HCT116 (cell line): ENCODE measurements around the gene COBL. TPM values are rescaled to one million over a fixed set of nuclear protein-coding genes. Genes with fewer than 3 reads are reported as not detected.
A peak's percentile ranks its signal among the peaks of the same experiment; 100 is the strongest.

ENCODE experiments used
- ATAC-seq: fragments of 200-7000 bp; cut with Tn5 transposase; 2 replicates; pipeline ENCODE4 v1.9.1; 2020; ENCODE audit warnings: mild to moderate bottlenecking, moderate library complexity
- BruUV-seq: library from RNA; stranded (reverse); fragments of 400-500 nt; replicated peaks from 2 replicates; lab custom pipeline; 2021; lab: Mats Ljungman, UMichigan
- CTCF ChIA-PET: fragments of 300-600 bp; sonication (Branson Sonifier 250); formaldehyde crosslinking; loops from one replicate; lab custom pipeline; 2021; ENCODE audit warnings: antibody characterized with exemption; lab: Charles Lee
- POLR2A ChIA-PET: fragments of 300-600, 350-600 bp; sonication (Branson Sonifier 250); formaldehyde crosslinking; loops from one replicate; lab custom pipeline; 2021; ENCODE audit warnings: antibody characterized with exemption; lab: Charles Lee
- RAD21 ChIA-PET, 2 experiments: fragments of 300-600 bp; sonication (Branson Sonifier 250); formaldehyde crosslinking; loops; one replicate each; lab custom pipeline; 2023; ENCODE audit warnings: low total read pairs in 2 of 2; ENCODE audit not compliant: uncharacterized antibody in 2 of 2, unreplicated experiment in 2 of 2, low non-redundant PET in 1 of 2; lab: Charles Lee
- DNase-seq: peaks from one replicate; pipeline ENCODE4 v3.0.0-alpha.2; 2010; ENCODE audit warnings: low read depth, low spot score
- H2AFZ ChIP-seq: fragments of 200-600 bp; shearing (Covaris generic), sonication (generic); 2 replicates; pipeline ENCODE4 v1.6.1; 2017; ENCODE audit warnings: low read depth, mixed run types, mixed read lengths, antibody characterized with exemption, low read length; ENCODE audit not compliant: poor library complexity, severe bottlenecking
- H3K27ac ChIP-seq: 2 replicates; pipeline ENCODE4 v1.5.1; 2012; ENCODE audit warnings: low read depth, low read length
- H3K27me3 ChIP-seq: fragments of 200-600 bp; sonication (generic); 2 replicates; pipeline ENCODE4 v1.6.1; 2016; ENCODE audit warnings: mixed run types, low read length, mixed read lengths; ENCODE audit not compliant: insufficient read depth
- H3K36me3 ChIP-seq, 2 experiments: fragments of 200-500 bp in 1 of 2; fragments of 200-600 bp in 1 of 2; sonication (Bioruptor generic) in 1 of 2; sonication (generic) in 1 of 2; 2 replicates each; pipeline versions ENCODE4 v1.5.1 to v1.6.1; 2014 to 2016; ENCODE audit warnings: low read length in 2 of 2, inconsistent platforms in 1 of 2, mixed read lengths in 1 of 2, mixed run types in 1 of 2; ENCODE audit not compliant: insufficient read depth in 2 of 2, control insufficient read depth in 1 of 2
- H3K4me1 ChIP-seq, 2 experiments: fragments of 200-600 bp in 1 of 2; sonication (generic) in 1 of 2; 2 replicates each; pipeline versions ENCODE4 v1.5.1 to v1.6.1; 2012 to 2017; ENCODE audit warnings: low read length in 2 of 2, inconsistent platforms in 1 of 2, mild to moderate bottlenecking in 1 of 2, mixed read lengths in 1 of 2, mixed run types in 1 of 2, moderate library complexity in 1 of 2; ENCODE audit not compliant: insufficient read depth in 2 of 2, control insufficient read depth in 1 of 2
- H3K4me2 ChIP-seq: fragments of 200-600 bp; sonication (generic); 2 replicates; pipeline ENCODE4 v1.6.1; 2017; ENCODE audit warnings: mixed run types, low read length, mixed read lengths
- H3K4me3 ChIP-seq, 2 experiments: fragments of 200-600 bp in 1 of 2; sonication (generic) in 1 of 2; replicated peaks in 1 of 2; 2 replicates each; pipeline ENCODE4 v1.5.1; 2011 to 2016; ENCODE audit warnings: low read length in 2 of 2, control low read depth in 1 of 2, low read depth in 1 of 2, mild to moderate bottlenecking in 1 of 2, mixed read lengths in 1 of 2, mixed run types in 1 of 2
- H3K79me2 ChIP-seq: fragments of 200-600 bp; sonication (generic); 2 replicates; pipeline ENCODE4 v1.6.1; 2017; ENCODE audit warnings: mild to moderate bottlenecking, mixed run types, low read length, moderate library complexity, mixed read lengths; ENCODE audit not compliant: insufficient read depth
- H3K9ac ChIP-seq: fragments of 200-600 bp; sonication (generic); 2 replicates; pipeline ENCODE4 v1.6.1; 2016; ENCODE audit warnings: low read length, mixed read lengths
- H3K9me2 ChIP-seq: fragments of 200-600 bp; sonication (generic), shearing (Covaris generic); 2 replicates; pipeline ENCODE4 v1.6.1; 2017; ENCODE audit warnings: mixed run types, mild to moderate bottlenecking, moderate library complexity; ENCODE audit not compliant: insufficient read depth
- H3K9me3 ChIP-seq, 2 experiments: fragments of 200-500 bp in 1 of 2; fragments of 200-600 bp in 1 of 2; sonication (Bioruptor generic) in 1 of 2; sonication (generic) in 1 of 2; 2 replicates each; pipeline ENCODE4 v1.6.1; 2014 to 2017; ENCODE audit warnings: low read length in 2 of 2, mixed read lengths in 2 of 2, inconsistent platforms in 1 of 2, low read depth in 1 of 2, mild to moderate bottlenecking in 1 of 2, mixed run types in 1 of 2, moderate library complexity in 1 of 2; ENCODE audit not compliant: control insufficient read depth in 1 of 2, insufficient read depth in 1 of 2
- H4K20me1 ChIP-seq: fragments of 200-600 bp; sonication (generic), shearing (Covaris generic); 2 replicates; pipeline ENCODE4 v1.6.1; 2017; ENCODE audit warnings: mixed run types, mild to moderate bottlenecking, moderate library complexity; ENCODE audit not compliant: insufficient read depth
- CTCF ChIP-seq, 3 experiments: fragments of 200-600 bp in 1 of 3; sonication (generic) in 1 of 3; IDR thresholded peaks in 2 of 3; conservative IDR thresholded peaks in 1 of 3; 2 replicates each; pipeline ENCODE4 v1.5.1; 2012 to 2017; ENCODE audit warnings: low read depth in 2 of 3, low read length in 2 of 3, antibody characterized with exemption in 1 of 3, borderline replicate concordance in 1 of 3, control low read depth in 1 of 3, mild to moderate bottlenecking in 1 of 3, mixed read lengths in 1 of 3, mixed run types in 1 of 3, moderate library complexity in 1 of 3; ENCODE audit not compliant: insufficient read depth in 1 of 3
- ZNF274 ChIP-seq: fragments of 200-500 bp; sonication (Bioruptor generic); IDR thresholded peaks from 2 replicates; pipeline ENCODE4 v1.6.1; 2014; ENCODE audit warnings: mild to moderate bottlenecking, low read depth, low read length, inconsistent platforms
- intact Hi-C: fragments of 100-400 bp; cut with micrococcal nuclease; formaldehyde crosslinking; loops from 2 replicates; pipeline ENCODE4 v1.10.0; 2022
- total RNA-seq: library from RNA; stranded (reverse); gene quantifications from one replicate; pipeline ENCODE4 v1.2.1, GENCODE V29; 2021; ENCODE audit not compliant: unreplicated experiment

Gene COBL
- total RNA-seq, 1 experiment from 2014 or later = 19.3 TPM

- Histone ChIP-seq H3K4me3 (no peak overlapping the region), H3K27me3 (no peaks in the 10 kb centered on the region), H3K9ac (no peak overlapping the region), H3K9me3 (no peaks in the 10 kb centered on the region), H2AFZ (no peak overlapping the region), H3K4me1 (peaks cover 7 to 12% of the 10 kb centered on the region in 2 experiments; a peak in 3 of 4 replicates), H3K4me2 (no peak overlapping the region), H4K20me1 (no peaks in the 10 kb centered on the region), H3K36me3 (no peaks in the 10 kb centered on the region), H3K27ac (no peak overlapping the region), H3K9me2 (no peaks in the 10 kb centered on the region), H3K79me2 (no peaks in the 10 kb centered on the region)
- CTCF ChIA-PET = interaction anchor here (1.9 to 2.3 kb wide), 2 partner anchors 13 to 192 kb away, joined by 7 to 11 read pairs; no protein-coding TSS in a partner anchor
- intact Hi-C loops = no loop called here
- POLR2A ChIA-PET = no interaction called here
- RAD21 ChIA-PET = no interaction called here
- no peak for ATAC-seq
- no peak for TF ChIP-seq CTCF (IDR thresholded peaks at IDR 0.05 in 2 of 3, conservative IDR thresholded peaks at IDR 0.05 in 1 of 3; ENCODE audit: borderline replicate concordance in 1 of 3, insufficient read depth in 1 of 3, low read depth in 2 of 3, low read length in 2 of 3)
- BruUV-seq = no TSS peak
- no peak for DNase-seq
Observed at GRCh38 chr7:51354434-51354833, 37.8 kb upstream of the COBL start.

- TF ChIP-seq CTCF (IDR thresholded peaks at IDR 0.05 in 2 of 3, conservative IDR thresholded peaks at IDR 0.05 in 1 of 3; ENCODE audit: borderline replicate concordance in 1 of 3, insufficient read depth in 1 of 3, low read depth in 2 of 3, low read length in 2 of 3) (peak in 2 of 3 experiments; percentile 14 to 28; a peak in 3 of 6 replicates), ZNF274 (no peak)
- TF ChIP-seq, all 23 proteins: peak for 1
- CTCF ChIA-PET = interaction anchor here (1.9 kb wide), 1 partner anchor 190 kb away, joined by 5 read pairs; no protein-coding TSS in a partner anchor
- H3K9ac ChIP-seq = no peak overlapping the region
- H2AFZ ChIP-seq = no peak overlapping the region
- H3K4me3 ChIP-seq = no peak overlapping the region
- H3K4me1 ChIP-seq = peaks cover 7 to 12% of the 10 kb centered on the region in 2 experiments; a peak in 3 of 4 replicates
- H3K4me2 ChIP-seq = no peak overlapping the region
- no peaks in the 10 kb centered on the region for H3K9me2 ChIP-seq
- no peak overlapping the region for H3K27ac ChIP-seq
- H3K9me3 ChIP-seq = no peaks in the 10 kb centered on the region
- H3K27me3 ChIP-seq = no peaks in the 10 kb centered on the region
- H4K20me1 ChIP-seq = no peaks in the 10 kb centered on the region
- no peaks in the 10 kb centered on the region for H3K36me3 ChIP-seq
- no peak for DNase-seq
- POLR2A ChIA-PET = no interaction called here
- peak; percentile 59; the same call in 1 of the 2 replicates for ATAC-seq
- no TSS peak for BruUV-seq
- RAD21 ChIA-PET = no interaction called here
- intact Hi-C loops = no loop called here
- H3K79me2 ChIP-seq = no peaks in the 10 kb centered on the region
Observed at GRCh38 chr7:51352174-51353100, 35.8 kb upstream of the COBL start.
